GM10847 (cell line): ENCODE results near the gene SVBP.

Experiments used
- POLR2A ChIP-seq: IDR thresholded peaks from 2 replicates; pipeline ENCODE4 v1.6.1; 2011; ENCODE audit not compliant: insufficient read length; ENCODE audit errors: extremely low read depth

The SVBP gene

DNA sequence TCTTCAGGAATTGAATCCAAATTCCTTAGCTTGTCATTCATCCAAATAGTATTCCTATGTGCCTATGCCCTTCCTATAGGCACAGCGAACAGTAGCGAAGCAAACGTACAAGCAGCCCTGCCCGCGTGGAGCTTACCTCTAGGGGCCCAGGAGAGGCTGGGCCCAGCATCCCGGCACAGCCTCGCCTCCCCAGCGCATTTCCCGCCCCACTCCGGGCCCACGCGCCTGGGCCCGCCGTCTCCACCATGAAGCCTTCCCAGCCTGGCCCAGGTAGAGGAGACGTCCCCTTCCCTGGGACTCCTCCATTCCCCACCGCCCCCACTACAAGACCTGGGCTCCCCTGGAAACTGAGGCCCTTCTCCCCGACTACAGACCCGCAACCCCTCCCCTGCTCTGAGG is 32.7 kb downstream of the SVBP start:
- no peak for TF ChIP-seq POLR2A

DNA sequence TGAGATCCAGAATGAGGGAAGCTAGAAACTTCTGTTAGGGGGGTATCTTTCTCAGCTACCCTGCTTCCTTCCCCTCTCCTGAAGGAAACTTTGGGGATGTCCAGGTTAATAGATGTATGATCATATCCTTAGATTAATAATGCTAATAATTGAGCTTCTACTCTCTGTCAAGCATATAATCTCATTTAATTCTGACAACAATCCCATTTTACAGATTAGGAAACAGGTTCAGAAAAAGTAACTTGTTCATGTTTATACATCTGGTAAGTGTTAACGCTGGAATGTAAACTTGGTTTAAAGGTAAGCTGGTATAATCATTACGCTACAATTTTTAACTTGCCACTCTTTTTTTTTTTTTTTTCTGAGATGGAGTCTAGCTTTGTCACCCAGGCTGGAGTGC is 34.1 kb downstream of the SVBP start:
- TF ChIP-seq POLR2A, result no peak

DNA sequence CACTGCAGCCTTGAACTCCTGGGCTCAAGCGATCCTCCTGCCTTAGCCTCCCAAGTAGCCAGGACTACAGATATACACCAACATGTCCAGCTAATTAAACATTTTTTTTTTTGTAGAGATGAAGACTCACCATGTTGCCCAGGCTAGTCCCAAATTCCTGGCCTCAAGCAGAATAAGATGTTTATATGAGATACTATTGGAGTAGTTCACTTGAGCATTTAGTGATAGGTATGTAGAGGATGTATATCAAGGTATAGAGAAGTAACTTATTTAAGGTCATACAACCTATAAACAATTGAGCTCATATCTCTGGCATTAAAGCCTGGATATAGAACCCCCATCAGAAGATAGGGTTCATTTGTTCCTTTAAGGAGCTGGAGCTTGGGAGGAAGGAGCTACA is 37.0 kb downstream of the SVBP start:
- no peak for TF ChIP-seq POLR2A

DNA sequence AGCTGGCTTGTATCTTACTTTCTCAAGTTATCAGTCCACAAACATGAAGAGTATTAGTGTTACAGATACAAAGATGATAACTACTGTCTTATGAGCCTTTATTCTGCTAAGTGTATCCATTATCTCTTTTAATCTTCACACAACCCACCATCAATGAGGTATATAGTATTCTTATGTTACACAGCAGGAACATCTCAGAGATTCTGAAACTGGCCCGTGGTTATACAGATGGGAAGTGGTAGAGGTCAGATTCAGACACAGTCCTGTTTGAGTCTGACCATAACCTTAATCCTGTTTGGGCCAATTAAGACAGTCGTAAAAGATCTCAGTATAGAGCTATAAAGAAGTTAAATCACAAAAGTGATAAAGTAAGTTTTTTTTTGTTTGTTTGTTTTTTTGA is 37.5 kb downstream of the SVBP start:
- TF ChIP-seq POLR2A, result no peak

DNA sequence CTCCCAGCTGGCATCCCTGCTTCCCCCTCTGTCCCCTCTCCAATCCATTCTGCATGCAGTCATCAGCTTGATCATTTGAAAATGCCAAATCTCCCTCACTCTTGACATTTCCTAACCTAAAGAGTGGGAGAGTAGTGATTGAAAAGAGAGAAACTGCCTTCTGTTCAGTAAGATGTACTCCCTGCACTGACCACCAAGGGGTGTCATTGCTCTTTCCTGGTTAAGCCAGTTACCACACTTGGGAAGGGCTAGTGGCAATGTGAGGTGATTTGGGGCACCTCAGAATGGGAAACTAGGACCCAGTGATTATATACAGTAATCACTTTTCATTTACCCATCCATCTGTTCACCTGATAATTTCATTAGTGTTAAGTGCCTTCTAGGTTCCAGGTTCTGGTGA is 39.3 kb downstream of the SVBP start:
- TF ChIP-seq POLR2A, result no peak

DNA sequence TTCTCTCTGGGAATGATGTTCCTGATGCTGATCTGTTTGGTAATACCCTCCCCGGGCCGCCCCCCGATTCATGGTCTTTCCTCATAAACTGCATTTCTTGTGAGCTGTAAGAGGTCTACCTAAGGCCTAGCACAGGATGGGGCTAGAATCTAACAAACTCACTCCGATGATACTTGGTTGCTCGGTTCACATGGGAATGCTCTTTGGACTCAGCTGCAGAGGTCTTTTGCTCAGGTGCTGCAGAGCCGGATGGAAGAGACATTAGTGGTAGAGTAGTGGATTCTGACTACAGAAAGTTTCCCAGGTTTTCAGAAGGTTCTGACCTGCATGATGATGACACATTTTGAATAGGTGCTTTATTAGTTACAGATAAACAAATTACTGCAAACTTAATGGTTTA is 40.7 kb downstream of the SVBP start:
- TF ChIP-seq POLR2A, result no peak

DNA sequence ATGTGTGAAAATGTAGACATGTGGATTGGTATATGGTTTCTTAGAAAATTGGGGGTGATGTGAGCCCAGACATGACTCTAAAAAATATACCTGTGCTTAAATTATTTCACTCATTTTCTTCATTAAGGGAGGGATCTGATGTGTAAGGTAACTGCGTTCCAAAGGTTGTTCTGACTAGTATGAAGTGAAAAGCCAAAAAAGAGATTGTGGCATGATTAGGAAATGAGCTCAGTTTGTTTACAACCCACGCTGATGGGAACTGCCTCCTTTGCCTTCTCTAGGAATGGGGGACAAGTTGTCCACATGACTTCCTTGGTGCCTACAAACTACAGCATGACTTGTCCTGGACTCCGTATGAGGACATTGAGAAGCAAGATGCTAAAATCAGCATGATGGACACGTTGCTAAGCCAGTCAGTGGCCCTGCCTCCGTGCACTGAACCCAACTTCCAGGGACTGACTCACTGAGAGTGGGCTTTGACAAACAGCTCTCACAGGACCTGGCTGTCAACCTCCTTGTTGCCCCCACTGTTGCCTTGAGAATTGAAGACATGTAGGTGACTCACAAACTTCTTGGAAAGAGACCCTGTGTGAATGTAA is 42.2 kb downstream of the SVBP start:
- TF ChIP-seq POLR2A, result no peak

DNA sequence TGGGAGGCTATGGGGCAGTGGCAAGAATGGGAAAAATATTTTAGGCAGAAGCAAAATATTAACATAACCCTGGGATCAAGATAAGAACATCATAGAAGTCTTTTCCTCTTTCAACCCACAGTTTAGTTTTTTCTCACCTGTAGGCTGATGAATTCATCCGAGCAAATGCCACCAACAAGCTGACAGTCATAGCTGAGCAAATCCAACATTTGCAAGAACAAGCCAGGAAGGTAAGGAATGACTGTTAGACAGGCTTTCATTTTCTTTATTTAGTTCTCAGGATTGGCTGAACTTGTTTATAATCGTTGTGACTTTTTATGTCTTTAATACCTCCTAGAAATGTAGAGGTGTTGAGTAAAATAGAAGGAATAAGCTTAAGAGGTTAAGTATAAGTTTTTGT is 43.8 kb downstream of the SVBP start:
- TF ChIP-seq POLR2A, result no peak

DNA sequence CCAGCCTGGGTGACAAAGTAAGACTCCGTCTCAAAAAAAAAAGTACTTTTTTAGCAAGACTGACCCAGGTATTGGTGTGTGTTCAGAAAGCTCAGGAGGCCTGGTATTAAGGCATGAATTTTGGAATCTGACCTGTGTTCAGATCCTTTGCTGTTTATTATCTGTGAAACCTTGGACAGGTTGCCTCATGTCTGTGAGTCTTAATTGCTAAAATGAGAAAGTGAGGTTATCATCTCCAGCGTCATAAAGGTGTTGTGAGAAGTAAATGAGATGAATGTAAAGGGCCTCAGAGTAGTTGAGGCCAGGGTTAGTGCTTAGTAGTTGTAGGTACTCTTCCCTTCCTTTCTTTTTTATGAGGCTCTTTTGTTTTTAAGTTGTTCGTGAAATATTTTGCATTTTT is 47.4 kb downstream of the SVBP start:
- no peak for TF ChIP-seq POLR2A

DNA sequence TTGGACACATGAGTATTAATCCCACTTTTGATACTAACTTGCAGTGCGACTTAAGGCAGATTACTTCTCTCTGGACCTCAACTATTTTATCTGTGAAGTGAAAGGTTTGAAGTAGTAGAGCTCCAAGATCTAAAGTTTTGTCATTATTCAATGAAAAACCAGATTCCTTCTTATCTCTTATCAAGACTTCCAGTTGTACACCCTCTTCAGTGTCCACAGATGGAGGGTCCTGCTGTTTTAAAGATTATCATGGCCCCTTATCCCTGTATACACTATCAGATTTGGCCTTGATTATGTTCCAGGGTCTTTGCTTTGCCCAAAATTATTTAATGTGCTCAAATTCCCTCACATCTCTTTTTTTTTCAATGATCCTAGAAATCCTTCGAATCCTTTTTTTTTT is 49.0 kb downstream of the SVBP start:
- TF ChIP-seq POLR2A, result no peak

DNA sequence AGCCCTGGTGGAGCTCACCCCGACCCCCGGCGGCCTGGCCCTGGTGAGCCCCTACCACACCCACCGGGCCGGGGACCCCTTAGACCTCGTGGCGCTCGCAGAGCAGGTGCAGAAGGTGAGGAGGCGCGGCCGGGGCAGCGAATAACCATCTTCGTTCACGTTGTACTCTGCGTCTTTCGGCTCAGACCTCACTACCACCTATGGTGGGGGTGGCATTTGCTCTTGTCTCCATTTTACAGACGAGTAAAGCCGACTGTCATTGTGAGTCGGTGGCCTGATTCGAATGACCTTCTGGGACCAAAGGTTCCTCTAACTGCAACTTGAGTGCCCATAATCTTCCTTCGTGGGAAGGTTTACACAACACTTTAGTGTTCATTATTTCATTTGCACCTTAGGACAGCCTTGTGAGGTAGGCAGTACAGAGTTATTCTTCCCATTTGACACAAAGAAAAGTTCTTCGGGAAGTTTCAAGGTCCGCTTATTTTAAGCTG is 49.6 kb downstream of the SVBP start:
- no peak for TF ChIP-seq POLR2A

DNA sequence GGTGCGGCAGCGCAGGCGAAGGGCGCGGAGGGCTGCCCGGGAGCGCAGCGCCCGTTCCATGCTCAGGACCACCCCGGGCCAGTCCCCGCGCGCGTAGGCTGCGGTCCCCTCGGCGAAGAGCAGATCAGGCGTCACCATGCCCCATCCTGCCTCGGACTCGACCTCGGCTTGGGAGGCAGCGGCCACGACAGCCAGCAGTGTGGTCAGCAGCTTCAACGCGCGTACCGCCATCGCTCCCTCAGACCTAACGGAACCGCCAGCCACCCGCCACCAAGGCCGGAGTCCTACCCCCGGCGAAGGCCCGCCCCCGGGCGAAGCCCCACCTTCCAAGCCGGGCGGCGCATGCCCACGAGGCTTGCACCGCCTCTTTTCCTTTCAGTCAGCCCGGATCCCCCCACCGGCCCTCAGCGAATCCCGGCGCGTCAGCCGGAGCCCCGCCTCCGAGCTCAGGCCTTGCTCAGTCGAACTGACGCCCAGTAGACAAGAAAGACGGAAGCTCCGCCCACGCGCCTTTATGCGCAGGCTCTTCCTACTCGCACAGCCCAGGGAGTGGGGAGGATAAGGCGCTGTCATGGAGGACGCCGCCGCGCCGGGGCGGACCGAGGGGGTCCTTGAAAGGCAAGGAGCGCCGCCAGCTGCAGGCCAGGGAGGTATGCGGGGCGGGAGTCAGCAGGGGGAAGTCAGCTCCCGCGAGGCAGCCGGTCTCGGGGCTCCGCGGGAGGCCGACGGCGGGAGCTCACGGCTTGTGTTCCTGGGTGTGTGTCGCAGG is 50.3 kb downstream of the SVBP start, which contains the start of the genes C1orf50 and P3H1:
C1orf50 (plus strand) TSS at position 509 of the 769 bp plus-strand sequence; CDS start at position 572, 63 bp downstream.
P3H1 (minus strand) TSS at position 288 of the 769 bp plus-strand sequence; CDS start at position 231, 57 bp downstream.
- peak; percentile 91 for TF ChIP-seq POLR2A

DNA sequence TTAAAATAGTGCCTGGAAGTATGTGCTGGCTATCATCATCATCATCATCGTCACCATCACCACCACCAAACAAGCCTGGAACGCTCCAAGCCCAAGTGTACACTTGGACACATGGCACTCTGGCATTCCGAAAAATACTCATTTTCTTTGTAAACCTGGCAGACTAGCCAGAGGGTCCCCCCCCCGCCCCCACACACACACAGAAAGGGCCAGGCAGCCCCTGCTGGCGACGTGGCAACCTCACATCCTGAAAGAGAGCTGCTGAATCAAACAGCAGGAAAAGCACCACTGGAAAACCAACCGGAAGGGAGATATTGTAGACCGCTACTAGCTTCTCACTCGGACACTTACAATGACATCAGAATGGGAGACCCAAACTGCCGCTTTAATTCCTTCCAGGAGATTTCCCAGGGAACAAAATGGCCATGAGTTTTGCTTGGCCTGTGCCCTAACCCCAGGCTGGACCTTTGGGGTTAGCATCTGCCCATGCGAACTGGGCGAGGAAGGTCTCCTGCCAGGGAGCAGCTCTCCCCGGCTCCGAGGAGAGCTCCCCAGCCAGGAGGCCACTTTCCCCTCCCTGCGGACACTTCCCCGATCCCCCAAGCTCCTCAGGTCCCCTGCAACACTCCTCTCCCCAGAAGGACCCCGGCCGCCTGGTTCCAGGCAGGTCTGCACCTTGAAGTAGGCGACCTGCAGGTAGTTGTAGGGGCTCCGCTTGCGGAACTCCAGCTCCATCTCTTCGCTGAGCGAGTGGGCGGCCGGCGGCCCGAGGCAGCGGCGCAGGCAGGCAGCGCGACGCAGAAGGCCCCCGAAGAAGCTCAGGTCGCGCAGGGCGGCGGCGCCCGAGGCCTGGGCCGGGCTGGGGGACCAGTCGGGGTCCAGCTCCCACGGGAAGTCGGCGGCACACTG is 51.1 kb downstream of the SVBP start:
- no peak for TF ChIP-seq POLR2A

DNA sequence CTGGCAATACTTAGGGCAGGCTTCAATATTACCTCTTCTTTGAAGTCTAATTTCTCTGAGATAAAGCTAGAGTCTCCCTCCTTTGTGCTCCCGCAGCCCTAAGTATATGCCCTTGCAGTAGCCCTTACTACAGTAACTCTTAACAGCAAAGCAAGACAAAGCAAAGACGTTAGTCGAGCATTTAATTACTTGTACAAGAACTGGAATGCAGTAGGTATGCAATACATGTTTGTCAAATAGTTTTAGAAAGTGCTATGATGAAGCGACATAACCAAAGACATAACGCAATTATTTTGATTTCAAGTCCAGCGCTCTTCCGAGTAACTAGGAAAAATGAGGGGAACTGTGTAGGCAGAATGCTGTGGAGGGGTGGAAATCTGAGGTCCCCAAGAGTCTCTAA is 51.9 kb downstream of the SVBP start:
- TF ChIP-seq POLR2A, result no peak

DNA sequence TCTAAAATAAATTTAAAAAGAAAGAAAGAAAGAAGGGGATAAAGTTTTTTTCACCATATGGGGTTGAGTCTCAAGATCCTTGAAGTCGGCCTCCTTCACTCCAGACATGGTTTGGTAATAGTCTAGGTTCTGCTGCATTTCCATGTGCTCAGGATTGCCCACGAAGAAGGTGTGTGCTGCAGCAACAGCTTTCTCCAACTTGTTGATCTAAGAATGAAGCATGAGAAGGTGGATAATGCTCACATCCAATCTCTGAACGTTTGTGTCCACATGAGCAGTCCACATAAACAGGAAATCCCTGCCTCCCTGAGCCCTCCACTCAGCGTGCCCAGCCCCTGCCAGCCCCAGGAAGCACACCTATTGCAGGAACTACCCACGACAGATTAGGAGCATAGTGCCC is 54.9 kb downstream of the SVBP start:
- TF ChIP-seq POLR2A, result no peak
